Embryonic facial prominence (tissue), 1 donor: ENCODE results near the gene PRPF38B.
A peak's percentile ranks its signal among the peaks of the same experiment; 100 is the strongest.
"Not testable (repeated sequence)": the region's sequence is repeated elsewhere in the genome, so short reads cannot be mapped to it uniquely, and the experiment has no call there.

Source experiments
- DNase-seq: peaks from one replicate; pipeline ENCODE4 v3.0.0-alpha.2; 2016; ENCODE audit errors: extremely low spot score

PRPF38B gene

DNA sequence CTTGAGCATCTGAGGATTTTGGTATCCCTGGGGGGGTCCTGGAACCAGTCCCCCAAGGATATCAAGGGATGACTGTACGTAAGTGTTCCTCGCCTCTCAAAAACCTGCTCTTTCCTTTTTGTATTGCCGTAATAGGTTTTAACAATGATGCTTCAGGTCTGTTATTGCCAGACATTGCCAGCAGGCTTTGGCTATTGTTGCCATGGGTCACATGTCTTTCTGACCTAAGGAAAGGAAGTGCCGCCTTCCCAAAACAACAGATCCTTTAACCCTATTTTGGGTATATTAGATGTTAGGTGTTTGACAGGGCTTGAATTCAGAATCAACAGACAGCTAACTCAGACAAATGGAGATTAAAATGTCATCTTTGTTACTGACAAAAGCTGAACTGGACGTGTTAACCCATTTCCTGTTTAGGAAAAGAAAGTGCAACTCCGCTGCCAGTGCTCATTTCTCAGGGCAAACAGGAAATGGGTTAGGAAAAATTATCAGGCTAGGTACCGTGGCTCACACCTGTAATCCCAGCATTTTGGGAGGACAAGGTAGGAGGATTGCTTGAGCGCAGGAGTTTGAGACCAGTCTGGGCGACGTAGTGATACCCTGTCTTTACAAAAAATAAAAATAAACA is 12.4 kb upstream of the PRPF38B start:
- DNase-seq = no peak

DNA sequence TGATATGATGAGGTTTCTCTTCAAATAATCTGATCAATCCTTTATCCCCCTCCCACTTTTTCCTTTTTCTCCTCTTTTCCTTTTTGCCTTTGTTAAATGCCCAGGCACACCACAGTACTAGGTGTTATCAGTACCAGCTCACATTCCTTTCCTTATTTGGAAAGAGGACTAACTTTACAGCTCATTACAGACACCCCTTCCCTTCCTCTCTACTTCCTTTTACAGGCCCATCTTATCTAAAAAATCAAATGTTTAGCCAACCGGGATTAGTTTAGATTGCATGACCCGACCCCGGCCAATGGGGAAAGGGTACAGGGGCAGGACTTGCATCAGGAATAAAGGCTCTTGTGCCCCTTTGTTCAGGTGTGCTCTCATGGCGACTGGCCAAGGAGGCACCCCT is 10.4 kb upstream of the PRPF38B start:
- not testable (repeated sequence) for DNase-seq

DNA sequence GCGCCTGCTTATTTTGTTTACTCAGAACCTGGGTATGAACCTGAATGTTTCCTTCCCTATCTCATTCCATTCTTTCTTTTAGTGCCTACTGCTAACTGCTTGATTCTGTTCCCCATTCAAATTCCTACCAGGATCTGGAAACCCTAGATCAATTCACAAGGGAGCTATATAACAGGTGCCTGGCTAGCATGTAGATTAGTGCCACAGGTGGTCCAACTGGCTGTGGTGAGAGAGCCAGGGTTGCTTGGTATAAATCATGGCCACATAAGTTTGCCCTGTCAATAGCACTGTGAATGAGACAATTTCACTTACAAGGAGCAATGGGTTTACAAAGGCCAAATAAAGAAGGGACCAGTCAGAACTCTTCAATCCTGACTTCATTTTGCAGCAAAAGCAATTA is 6.6 kb upstream of the PRPF38B start:
- DNase-seq = no peak

DNA sequence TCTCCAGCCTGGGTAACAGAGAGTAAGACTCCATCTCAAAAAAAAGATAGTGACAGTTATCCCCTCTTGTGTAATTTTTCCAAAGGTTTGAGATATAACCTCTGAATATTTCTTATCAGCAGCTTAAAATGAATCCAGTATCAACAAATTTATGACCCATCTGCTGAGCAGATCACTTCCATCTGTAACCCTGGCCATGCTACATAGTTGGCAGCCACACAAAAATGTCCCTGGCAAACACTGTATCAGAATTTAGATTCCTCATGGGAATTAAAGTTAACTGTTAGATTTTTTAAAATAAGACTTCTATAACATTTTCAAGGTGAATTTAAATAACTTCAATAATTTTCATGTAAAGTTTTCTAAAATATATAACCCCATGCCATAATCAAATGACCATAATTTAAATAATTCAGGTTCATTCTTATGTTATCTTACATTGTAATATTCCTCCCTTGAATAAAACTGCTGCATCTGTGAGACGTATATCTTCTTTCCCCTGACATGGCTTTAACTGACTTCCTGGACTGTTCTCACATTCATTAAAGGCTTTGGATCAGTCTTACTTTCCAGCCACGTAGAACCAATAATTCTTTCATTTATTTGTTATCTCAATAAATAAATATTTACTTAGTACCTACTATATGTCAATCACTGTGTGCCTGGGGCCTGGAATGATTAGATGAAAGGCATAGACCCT is 5.3 kb upstream of the PRPF38B start:
- DNase-seq = no peak

DNA sequence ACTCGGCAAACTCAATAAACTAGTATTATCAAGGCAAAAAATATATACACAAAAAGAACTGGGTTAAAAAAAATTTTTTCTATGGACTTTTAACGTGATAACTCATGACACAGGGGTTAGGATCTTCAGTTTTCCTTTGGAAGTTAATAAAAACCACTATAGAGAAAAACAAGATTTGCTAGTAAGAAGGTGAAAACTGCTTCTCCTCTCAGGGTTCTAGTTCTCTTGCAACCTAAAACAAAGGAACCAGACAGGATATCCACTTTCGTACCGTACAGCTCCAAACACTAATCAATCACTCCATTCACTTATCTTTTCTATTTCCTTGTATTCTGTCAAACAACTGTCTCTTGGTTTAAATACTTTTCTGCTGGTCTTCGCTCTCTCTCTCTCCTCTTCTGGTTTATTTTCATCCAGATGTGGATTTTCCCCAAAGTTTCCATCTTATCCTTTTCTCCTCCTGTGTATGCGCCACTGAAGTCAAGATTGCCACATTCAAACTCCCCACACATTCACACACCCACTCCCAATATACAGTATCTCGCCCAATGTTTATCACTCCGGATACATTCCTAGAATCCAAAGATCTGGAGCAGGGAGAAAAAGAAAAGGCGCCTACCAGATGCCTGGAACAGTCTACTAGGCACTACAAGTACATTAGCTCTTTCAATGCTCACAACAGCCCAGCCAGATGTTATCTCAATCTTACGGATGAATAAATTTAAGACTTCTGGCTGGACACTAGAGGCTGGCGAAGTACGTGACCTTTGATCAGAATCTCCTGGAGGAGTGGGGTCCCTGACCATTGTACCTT is 775 bp upstream of the PRPF38B start:
- no peak for DNase-seq

DNA sequence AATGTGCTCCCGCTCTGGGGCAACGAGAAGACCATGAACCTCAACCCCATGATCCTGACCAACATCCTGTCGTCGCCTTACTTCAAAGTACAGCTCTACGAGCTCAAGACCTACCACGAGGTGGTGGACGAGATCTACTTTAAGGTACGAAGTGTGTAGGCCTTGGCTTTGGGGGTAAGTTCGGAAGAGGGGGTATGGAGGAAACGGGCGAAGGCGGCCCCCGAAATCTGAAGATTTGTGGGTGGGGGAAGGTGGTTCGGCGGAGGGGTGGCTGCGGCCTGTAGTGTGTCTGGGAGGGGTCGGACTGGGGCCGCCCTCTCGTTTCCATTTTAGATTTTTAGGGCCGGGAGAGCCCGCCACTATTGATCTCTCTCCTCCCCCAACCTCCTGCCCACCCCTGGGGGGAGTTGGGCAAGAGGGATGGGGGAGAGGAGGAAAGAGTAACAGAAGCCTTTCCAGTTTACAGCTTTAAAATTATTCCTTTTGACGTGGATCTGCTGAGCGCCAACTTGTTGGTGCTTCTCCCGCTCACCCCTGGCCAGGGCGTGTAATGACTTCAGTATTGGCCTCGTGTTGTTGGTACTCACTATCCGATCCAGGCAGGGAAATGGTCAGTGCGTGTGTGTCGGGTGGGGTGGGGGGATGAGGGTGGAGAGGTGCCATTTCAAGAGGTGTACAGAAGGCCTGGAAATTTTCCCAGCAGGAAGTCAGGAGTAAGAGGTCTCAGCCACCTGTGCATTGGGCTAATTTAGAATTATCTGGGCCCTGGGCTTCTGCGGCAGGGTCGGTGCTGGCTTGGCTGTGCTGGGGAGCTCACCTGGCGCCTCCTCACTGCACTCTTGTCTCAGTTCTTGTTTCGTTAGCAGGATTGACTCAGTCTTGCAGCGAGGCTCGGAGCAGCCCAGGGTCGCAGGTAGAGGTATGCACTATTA is 880 bp downstream of the PRPF38B start:
- peak; percentile 46 for DNase-seq

DNA sequence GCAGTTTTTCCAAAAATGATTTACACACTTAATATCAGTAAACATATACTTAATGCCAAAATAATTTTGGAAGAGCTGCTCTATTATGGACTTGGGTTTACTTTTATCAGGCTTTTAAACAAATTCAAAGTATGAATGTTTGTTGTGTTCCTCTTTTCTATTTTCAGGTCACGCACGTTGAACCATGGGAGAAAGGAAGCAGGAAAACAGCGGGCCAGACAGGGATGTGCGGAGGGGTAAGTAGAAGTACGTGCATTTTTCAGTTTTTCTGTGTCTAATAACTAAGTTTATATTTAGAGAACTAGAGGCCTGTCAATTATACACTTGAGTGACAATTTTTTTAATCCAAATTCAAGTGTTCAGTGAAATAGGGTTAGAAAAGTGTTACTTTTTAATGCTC is 3.4 kb downstream of the PRPF38B start:
- no peak for DNase-seq

DNA sequence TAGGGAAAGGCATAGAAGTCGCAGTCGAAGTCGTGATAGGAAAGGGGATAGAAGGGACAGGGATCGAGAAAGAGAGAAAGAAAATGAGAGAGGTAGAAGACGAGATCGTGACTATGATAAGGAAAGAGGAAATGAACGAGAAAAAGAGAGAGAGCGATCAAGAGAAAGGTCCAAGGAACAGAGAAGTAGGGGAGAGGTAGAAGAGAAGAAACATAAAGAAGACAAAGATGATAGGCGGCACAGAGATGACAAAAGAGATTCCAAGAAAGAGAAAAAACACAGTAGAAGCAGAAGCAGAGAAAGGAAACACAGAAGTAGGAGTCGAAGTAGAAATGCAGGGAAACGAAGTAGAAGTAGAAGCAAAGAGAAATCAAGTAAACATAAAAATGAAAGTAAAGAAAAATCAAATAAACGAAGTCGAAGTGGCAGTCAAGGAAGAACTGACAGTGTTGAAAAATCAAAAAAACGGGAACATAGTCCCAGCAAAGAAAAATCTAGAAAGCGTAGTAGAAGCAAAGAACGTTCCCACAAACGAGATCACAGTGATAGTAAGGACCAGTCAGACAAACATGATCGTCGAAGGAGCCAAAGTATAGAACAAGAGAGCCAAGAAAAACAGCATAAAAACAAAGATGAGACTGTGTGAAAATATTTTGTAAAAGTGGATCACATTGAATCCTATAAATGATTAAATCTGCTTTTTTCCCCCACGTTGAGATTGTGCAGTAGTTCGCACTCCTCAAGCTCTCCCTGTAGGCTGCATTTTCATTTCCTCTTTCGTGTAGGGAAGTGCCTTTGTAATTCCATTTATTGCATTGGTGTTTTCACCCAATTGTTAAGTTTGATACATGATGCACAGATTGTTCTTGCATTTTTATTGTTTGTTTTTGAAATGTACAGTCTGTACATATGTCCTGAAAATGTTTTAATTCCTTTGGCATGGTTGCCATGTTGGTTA is 7.5 kb downstream of the PRPF38B start:
- no peak for DNase-seq

DNA sequence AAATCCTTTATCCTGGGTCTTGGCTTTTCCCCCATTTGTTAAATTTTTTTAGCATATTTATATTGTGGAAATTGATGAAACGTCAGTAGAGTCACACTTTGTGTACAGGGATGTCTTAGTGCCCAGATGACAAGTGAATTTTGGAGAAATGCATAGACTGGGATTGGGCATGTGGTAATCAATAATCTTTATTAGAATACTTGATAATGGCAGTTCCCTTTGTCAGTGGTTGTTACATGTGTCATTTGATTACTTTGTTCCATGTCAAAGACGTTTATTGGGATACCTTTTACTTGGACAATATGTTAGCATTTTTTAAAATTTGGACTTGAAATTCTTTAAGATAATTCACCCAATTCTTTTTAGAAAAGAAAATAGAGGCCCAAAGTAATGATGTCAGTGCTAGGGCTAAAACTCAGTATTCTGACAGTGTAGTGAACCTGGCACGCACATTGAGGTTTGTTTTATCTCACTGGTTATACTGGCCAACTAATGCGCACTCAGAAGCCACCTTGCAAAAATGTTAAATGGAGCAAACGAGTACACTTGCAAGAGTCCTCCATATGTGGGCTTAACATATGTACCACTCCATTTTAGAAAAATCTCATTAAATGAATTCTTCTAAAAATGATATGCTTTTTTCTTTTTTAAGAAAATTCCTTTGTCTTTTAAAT is 9.2 kb downstream of the PRPF38B start:
- DNase-seq = no peak

DNA sequence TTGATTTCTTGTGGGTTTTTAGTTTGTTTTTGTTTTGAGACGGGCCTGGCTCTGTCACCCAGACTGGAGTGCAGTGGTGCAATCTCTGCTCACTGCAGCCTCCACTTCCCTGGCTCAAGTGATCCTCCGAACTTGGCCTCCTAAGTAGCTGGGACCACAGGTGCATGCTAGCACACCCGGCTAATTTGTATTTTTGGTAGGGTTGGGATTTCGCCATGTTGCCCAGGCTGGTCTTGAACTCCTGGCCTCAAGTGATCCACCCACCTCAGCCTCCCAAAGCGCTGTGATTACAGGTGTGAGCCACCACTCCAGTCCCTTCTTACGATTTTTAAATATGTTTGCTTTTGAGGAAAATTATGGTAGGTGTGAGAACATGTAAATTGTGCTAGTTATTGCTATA is 10.0 kb downstream of the PRPF38B start:
- not testable (repeated sequence) for DNase-seq

DNA sequence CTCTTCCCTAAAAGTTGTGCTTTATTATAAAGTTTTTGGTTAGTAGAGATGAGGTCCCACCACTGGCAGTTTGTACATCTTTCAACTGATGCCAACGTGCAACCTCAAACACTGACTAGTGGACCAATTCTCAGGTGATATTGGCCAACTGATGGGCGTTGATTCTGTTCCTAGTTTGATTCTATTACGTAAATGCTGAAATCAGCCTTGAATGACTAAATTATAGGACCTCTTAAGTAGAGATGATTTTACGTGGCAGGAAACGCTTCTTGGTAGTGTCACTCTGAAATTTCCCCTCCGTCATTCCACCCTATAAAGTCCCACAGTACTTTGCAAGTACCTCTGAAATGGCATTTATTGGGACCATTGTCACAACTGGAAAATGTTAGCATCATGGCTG is 11.8 kb downstream of the PRPF38B start:
- no peak for DNase-seq

DNA sequence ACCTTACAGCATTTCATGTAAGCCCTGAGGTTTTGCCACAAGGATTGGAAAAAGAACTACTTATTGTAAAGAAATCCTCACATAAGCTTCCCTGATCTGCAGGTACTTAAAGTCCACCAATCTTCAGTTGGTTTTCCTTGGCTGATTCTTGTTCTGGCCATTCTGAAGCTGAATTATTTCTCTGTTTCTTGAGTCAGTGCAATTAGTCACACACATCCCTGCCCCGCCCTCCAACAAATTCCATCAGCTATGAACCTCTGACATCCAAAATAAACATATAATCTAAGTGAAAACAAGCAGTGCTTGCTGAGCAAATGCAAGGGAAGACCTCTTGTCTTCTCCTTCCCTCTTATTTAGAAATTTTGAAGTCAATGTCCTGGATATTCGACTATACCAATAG is 12.4 kb downstream of the PRPF38B start:
- DNase-seq = no peak

DNA sequence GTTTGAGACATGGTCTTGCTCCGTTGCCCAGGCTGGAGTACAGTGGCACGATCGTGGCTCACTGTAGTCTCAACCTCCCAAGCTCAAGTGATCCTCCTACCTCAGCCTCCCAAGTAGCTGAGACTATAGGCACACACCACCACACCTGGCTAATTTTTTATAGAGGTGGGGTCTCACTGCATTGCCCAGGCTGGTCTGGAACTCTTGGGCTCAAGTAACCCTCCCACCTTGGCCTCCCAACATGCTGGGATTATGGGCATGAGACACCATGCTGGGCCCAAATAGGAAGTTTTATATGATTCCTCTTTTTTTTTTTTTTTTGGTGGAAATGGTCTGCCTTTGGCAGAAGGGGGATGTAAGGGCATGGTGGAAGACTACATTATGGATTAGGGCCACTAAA is 14.5 kb downstream of the PRPF38B start:
- no peak for DNase-seq

DNA sequence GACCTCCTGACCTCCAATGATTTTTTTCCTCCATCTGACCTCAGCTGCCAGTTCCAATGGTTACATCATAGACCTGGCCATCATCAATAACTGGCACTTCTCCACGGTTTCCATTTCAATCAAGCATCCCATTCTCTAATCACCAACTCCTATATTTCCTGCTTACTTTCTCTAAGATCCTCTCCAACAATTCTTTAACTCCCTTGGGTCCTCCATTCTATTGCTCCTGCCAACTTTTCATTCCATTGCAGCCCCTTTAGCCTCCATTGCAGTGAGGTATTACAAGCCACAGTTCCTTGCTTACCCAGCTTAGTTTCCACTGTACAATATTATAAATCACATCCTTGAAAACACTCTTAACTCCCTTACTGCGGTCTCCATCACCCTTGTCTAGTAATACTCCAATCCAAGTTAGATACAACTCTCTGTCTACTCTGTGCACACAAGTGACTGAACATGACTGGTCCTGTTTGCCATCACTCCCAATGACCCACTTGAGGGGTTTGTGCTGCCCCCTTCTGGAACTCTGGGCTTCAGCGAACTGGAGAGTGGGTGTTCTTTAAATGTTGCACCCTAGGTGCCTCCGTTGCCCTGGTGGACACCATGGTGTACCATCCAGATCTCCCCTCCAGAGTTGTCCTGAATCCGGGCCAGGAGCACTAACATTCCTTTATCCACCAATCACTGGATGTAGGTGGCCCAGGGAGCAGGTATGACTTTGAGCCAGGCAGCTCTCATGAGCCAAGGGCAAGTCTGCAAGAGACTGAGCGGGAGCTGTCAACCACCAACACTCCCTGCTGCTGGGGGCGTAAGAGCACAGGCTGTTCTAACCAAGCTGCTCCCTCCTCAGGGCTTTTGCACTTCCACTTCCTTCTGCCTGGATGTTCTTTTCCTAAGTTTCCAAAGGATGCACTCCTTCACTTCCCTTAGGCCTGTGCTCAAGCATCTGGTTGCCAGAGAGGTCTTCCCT is 16.9 kb downstream of the PRPF38B start:
- DNase-seq = no peak

DNA sequence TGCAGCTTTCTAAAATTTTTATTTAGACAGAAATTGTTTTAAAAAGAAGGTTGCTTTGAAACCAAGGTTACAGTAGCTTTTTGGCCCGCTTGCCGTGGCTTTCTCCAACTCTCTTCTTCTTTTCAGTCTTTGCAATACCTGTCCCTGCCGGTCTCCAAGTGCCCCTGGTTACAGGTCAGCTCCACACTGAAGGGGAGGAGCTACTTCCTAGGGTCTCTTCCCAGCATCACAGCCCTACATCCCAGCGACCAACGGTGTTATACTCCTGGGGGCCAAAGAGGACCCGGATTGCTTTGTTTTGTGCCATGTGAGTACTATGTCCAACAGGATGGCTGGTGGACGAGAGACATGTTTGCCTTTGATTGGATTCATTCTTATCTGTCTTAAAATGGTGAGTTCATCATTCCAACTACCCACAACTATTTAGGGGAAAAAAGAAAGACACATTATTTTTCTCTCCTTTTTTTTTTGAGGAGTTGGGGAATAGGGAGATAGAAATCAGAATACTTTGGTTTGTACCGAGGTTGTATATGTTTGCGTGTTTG is 20.6 kb downstream of the PRPF38B start, which contains the start of gene FNDC7:
Gene FNDC7 (plus strand): TSS at position 303 of the 545 bp plus-strand sequence. CDS start 26 bp downstream, at position 329.
- no peak for DNase-seq

DNA sequence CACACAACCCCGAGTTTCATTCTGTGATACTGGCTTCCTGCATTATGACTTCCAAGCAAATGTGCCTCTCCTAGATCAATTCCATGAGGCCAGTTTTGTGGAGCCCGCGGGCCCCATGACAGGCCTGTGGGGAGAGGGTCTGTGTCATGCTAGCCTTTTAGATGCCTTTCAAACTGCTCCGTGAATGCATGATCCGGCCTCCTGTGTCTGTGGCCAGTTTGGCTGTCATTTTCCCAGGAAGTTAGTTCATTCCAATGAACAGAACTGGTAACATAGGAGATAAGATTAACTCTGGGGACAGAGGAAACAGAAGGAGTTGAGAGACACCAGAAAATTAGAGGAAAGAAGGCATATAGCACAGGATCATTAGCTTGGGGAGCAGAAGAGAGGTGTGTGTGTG is 23.8 kb downstream of the PRPF38B start:
- no peak for DNase-seq

DNA sequence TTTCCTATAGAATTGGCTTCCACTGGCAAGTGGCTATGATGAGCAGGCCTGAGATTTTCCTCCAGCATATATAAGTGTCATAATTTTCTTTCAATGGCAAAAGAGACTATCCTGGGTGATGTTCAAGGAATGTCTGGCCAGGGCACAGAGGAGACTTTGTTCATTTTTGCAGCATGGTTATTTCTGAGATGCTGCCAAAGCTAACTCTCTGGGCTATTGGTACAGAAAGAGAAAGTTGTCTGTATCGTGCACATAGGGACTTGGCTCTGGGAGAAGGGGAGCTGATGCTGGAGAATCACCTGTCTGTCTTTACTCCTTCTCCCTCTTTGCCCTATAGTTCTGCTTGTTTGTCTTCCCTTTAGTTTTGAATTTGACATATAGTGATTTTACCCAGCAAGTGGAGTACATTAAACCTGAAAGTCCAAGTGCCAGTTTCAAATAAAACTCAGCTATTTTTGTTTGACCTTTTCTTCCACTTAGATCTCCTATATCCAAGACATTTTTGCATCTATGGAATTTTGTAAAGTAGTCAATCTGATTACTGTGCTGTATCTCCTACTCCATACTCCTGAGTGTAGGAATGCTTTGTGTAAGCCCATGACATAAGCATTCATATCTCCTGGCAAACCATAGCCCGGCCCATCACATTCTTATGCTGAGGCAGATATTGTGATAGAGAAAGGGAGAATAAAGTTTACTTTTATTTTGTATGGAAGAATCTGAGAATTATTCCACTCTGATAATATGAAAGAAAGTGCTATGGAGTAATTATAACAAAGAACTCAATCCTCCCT is 24.5 kb downstream of the PRPF38B start:
- DNase-seq = no peak
